GM23248 (cell line): ENCODE measurements around the gene SLC11A1.

Experiments
- EZH2 ChIP-seq: fragments of 200-600 bp; sonication (generic); IDR thresholded peaks from 2 replicates; pipeline ENCODE4 v1.6.1; 2018; ENCODE audit warnings: antibody characterized with exemption, mild to moderate bottlenecking; ENCODE audit not compliant: insufficient read depth, poor library complexity, severe bottlenecking
- EZH2phosphoT487 ChIP-seq: fragments of 200-600 bp; sonication (generic); IDR thresholded peaks from 2 replicates; pipeline ENCODE4 v1.6.1; 2018; ENCODE audit warnings: antibody characterized with exemption, moderate library complexity, mild to moderate bottlenecking, low read depth; ENCODE audit not compliant: insufficient read depth

DNA sequence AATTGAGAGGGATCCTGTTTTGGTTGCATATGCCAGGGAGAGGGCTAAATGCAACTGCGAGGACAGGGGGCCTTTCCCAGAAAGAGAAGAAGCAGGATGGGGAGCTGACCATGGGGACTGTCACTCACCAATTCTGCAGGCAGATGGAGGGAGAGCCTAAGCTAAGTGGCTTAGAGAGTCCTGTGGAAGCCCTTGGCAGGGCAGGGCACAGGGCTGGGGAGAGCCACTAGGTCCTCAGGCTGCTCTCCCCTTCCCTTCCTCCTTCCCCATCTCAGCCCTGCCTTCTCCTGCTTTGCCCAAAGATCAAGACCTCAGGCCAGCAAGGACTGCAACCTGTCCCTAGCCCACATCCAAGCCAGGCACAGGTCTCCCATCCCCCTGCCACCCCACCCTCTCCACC is 49.8 kb upstream of the SLC11A1 start:
- no peak for TF ChIP-seq EZH2
- TF ChIP-seq EZH2phosphoT487 = no peak
